ENCODE results near the gene SORBS1. TPM values are rescaled to one million over a fixed set of nuclear protein-coding genes. Genes with fewer than 3 reads are reported as not detected.

The SORBS1 gene
- total RNA-seq, 4 donors from 2014 or later, result 23.3 to 359 (median 72.2) TPM

GRCh38 chr10:95579835-95580535, 18.8 kb upstream of the SORBS1 start:
- no peaks in the 10 kb centered on the region for H3K27me3 ChIP-seq
- H3K4me3 ChIP-seq, result no peak overlapping the region
- DNase-seq, result no peak
- H3K27ac ChIP-seq, result no peak overlapping the region
- no peaks in the 10 kb centered on the region for H3K36me3 ChIP-seq
- TF ChIP-seq CTCF (IDR thresholded peaks at IDR 0.05) (no peak), POLR2A (IDR thresholded peaks at IDR 0.05) (no peak)
- H3K4me1 ChIP-seq, result peaks cover 0 to 12% (median 4%) of the 10 kb centered on the region in 3 donors
- 46 to 60% methylated on average over 2 of the region's 2 CpGs for whole genome bisulfite sequencing, 2 donors
- H3K9me3 ChIP-seq, result no peaks in the 10 kb centered on the region
- intact Hi-C loops (cut with DNase I), result no loop called here

DNA sequence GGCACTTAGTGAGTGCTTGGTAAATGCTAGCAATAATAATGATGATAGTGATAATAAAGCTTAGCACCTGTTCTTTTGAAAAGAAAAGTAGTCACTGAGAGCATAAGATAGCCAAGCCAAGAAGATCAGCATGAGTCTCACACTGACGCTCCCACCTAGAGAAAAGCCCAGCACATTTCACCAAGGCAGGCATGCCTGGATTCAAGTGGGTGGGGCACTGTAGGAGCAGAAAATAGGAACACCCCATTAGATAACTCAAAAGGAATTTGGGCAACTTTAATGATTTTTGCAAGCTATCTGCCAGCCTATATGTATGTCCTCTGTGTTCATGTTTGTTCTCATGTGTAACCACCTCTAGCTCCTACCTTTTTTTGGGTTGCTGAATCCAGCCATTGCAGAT, 18.1 kb upstream of the SORBS1 start:
- 44 to 55% methylated on average over 1 of the region's 1 CpG for WGBS, 2 donors
- H3K36me3 ChIP-seq, result no peaks in the 10 kb centered on the region
- no peaks in the 10 kb centered on the region for H3K9me3 ChIP-seq
- intact Hi-C loops (cut with DNase I), result no loop called here
- no peak overlapping the region for H3K4me3 ChIP-seq
- TF ChIP-seq CTCF (IDR thresholded peaks at IDR 0.05) (no peak), POLR2A (IDR thresholded peaks at IDR 0.05) (no peak)
- peaks cover 0 to 12% (median 4%) of the 10 kb centered on the region in 3 donors for H3K4me1 ChIP-seq
- no peaks in the 10 kb centered on the region for H3K27me3 ChIP-seq
- no peak for DNase-seq
- H3K27ac ChIP-seq, result no peak overlapping the region

DNA sequence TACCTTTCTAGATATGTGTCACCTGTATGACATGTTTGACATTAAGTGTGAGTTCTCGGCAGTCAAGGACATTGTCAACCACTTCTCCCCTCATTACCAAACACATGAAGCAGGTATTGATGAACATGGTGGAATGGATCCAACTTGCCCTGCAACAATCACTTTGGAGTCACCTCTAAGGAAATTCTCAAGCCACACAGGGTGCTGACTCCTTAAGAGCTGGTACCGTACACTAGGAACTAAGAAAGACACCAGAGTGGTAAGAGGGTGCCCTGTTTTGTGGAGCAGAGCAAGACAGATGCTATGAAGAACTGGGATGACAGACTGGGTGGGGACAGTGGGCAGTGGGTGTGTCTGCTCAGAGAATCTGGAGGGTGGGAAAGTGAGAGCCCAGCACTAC, 17.4 kb upstream of the SORBS1 start:
- Histone ChIP-seq H3K9me3 (no peaks in the 10 kb centered on the region), H3K27ac (no peak overlapping the region), H3K4me1 (peaks cover 0 to 12% (median 4%) of the 10 kb centered on the region in 3 donors), H3K27me3 (no peaks in the 10 kb centered on the region), H3K36me3 (no peaks in the 10 kb centered on the region), H3K4me3 (no peak overlapping the region)
- TF ChIP-seq POLR2A (IDR thresholded peaks at IDR 0.05) (no peak), CTCF (IDR thresholded peaks at IDR 0.05) (no peak)
- WGBS, 2 donors, result 94 to 100% methylated on average over 2 of the region's 2 CpGs
- intact Hi-C loops (cut with DNase I), result no loop called here
- no peak for DNase-seq

GRCh38 chr10:95574649-95575365, 13.6 kb upstream of the SORBS1 start:
- H3K9me3 ChIP-seq, result no peaks in the 10 kb centered on the region
- no peaks in the 10 kb centered on the region for H3K27me3 ChIP-seq
- no peaks in the 10 kb centered on the region for H3K36me3 ChIP-seq
- H3K27ac ChIP-seq, result no peak overlapping the region
- no peak overlapping the region for H3K4me3 ChIP-seq
- TF ChIP-seq CTCF (IDR thresholded peaks at IDR 0.05) (no peak), POLR2A (IDR thresholded peaks at IDR 0.05) (no peak)
- DNase-seq, result no peak
- peaks cover 0 to 9% (median 8%) of the 10 kb centered on the region in 3 donors for H3K4me1 ChIP-seq
- intact Hi-C loops (cut with DNase I), result no loop called here
- WGBS, 2 donors, result 66 to 72% methylated on average over 11 of the region's 11 CpGs

DNA sequence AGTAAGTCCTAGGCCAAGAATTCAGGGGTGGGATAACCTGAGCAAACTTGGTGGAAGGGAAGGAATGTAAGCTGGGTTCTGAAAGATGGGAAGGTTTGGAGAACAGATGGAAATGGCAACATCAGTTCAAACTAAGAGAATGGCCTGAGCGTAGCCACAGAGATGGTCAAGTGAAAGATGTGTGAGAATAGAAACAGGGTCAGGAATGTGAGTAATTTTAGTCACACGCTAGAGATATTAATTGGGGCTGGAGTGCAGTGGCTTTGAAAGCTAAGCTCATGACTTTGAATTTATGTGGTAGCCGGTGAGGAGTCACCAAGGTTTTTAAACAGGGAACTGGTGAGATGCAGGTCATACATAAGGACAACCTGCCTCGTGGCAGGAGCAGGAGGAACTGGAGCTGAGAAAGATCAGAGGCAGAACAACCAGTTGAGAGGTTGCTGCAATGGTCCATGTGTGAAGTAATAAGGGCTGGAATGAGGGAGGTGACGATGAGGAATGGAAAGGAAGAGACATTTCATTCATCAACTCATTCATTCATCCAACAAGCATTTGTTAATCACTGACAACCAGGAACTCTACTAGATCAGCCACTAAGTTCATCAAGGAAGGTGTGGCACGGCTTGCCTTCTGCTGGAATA, 12.9 kb upstream of the SORBS1 start:
- Histone ChIP-seq H3K4me3 (no peak overlapping the region), H3K27me3 (no peaks in the 10 kb centered on the region), H3K27ac (no peak overlapping the region), H3K9me3 (no peaks in the 10 kb centered on the region), H3K36me3 (no peaks in the 10 kb centered on the region), H3K4me1 (peaks cover 0 to 5% (median under 1%) of the 10 kb centered on the region in 3 donors)
- no peak for DNase-seq
- intact Hi-C loops (cut with DNase I), result no loop called here
- 76 to 85% methylated on average over 6 of the region's 6 CpGs for WGBS, 2 donors
- no peak for TF ChIP-seq POLR2A (IDR thresholded peaks at IDR 0.05)
- TF ChIP-seq CTCF (IDR thresholded peaks at IDR 0.05), result no peak
